Renal cortex interstitium (tissue), 11 donors: Measurements from ENCODE around the gene ATP10A. TPM values are rescaled to one million over a fixed set of nuclear protein-coding genes. Genes with fewer than 3 reads are reported as not detected.
"Not testable (repeated sequence)": the region's sequence is repeated elsewhere in the genome, so short reads cannot be mapped to it uniquely, and the experiment has no call there.

ENCODE experiments used
- DNase-seq, 11 donors: peaks; one replicate each; pipeline ENCODE4 v3.0.0-alpha.2; 2013; ENCODE audit warnings: low read depth in 9 of 11, low spot score in 4 of 11; ENCODE audit errors: extremely low read depth in 1 of 11
- polyA plus RNA-seq, 3 donors: library from polyadenylated mRNA; unstranded; fragments of 120-200 nt; gene quantifications; one replicate each; pipeline ENCODE4 v1.2.1, GENCODE V29; 2013; ENCODE audit not compliant: insufficient read length in 3 of 3

Gene ATP10A
- polyA plus RNA-seq, 3 donors: 2.1 to 5.3 (median 2.9) TPM

GRCh38 chr15:25886498-25887140 lies 23.5 kb upstream of the ATP10A start:
- DNase-seq: no peak

GRCh38 chr15:25884370-25884769 lies 21.2 kb upstream of the ATP10A start:
- DNase-seq: no peak

GRCh38 chr15:25883463-25884259 lies 20.5 kb upstream of the ATP10A start:
- DNase-seq: no peak

GRCh38 chr15:25882466-25882865 lies 19.3 kb upstream of the ATP10A start:
- no peak for DNase-seq

GRCh38 chr15:25880877-25881276 lies 17.8 kb upstream of the ATP10A start:
- DNase-seq: not testable (repeated sequence)

GRCh38 chr15:25880411-25880810 lies 17.3 kb upstream of the ATP10A start:
- no peak for DNase-seq

GRCh38 chr15:25879438-25879837 lies 16.3 kb upstream of the ATP10A start:
- no peak for DNase-seq

GRCh38 chr15:25877681-25878080 lies 14.6 kb upstream of the ATP10A start:
- no peak for DNase-seq

GRCh38 chr15:25876231-25877140 lies 13.4 kb upstream of the ATP10A start:
- DNase-seq: no peak

- no peak for DNase-seq
Measured at GRCh38 chr15:25875566-25875965, 12.4 kb upstream of the ATP10A start.

- DNase-seq: no peak
Measured at GRCh38 chr15:25874379-25874778, 11.3 kb upstream of the ATP10A start.

- no peak for DNase-seq
Measured at GRCh38 chr15:25871403-25871802, 8.3 kb upstream of the ATP10A start.

- no peak for DNase-seq
Measured at GRCh38 chr15:25870938-25871337, 7.8 kb upstream of the ATP10A start.

- no peak for DNase-seq
Measured at GRCh38 chr15:25869701-25870100, 6.6 kb upstream of the ATP10A start.

- DNase-seq: no peak
Measured at GRCh38 chr15:25866874-25867273, 3.7 kb upstream of the ATP10A start.

- no peak for DNase-seq
Measured at GRCh38 chr15:25866251-25866650, 3.1 kb upstream of the ATP10A start.

- no peak for DNase-seq
Measured at GRCh38 chr15:25864966-25865365, 1.8 kb upstream of the ATP10A start.

GRCh38 chr15:25863968-25864580 lies 947 bp upstream of the ATP10A start:
- no peak for DNase-seq

- no peak for DNase-seq
Measured at GRCh38 chr15:25862472-25863110, 536 bp downstream of the ATP10A start.
